HepG2 (cell line): ENCODE results near the gene PRPSAP2. TPM values are rescaled to one million over a fixed set of nuclear protein-coding genes. Genes with fewer than 3 reads are reported as not detected.

Source experiments
- ATAC-seq: fragments of 200-7000 bp; cut with Tn5 transposase; 3 replicates; pipeline ENCODE4 v1.9.1; 2020; ENCODE audit warnings: mild to moderate bottlenecking, moderate library complexity
- BruUV-seq: library from RNA; stranded (reverse); fragments of 400-500 nt; replicated peaks from 2 replicates; lab custom pipeline; 2021; lab: Mats Ljungman, UMichigan
- CTCF ChIA-PET: fragments of 300-600 bp; formaldehyde crosslinking; extraction: SDS; loops from one replicate; lab custom pipeline; 2021; ENCODE audit warnings: low total read pairs, inconsistent platforms, low intra/inter-chr PET ratio; lab: Yijun Ruan, JAX
- POLR2A ChIA-PET: fragments of 350-600 bp; sonication (Branson Sonifier 250); formaldehyde crosslinking; loops from one replicate; lab custom pipeline; 2020; ENCODE audit warnings: antibody characterized with exemption, inconsistent platforms; lab: Yijun Ruan, JAX
- DNase-seq: peaks from one replicate; pipeline ENCODE4 v3.0.0-alpha.2; 2015; ENCODE audit warnings: low spot score
- FAIRE-seq: peaks from 3 replicates; lab custom pipeline; 2011; peaks lifted over from hg19 to GRCh38; lab: Jason Lieb, UNC
- H2AFZ ChIP-seq: one replicate; pipeline ENCODE4 v1.6.1; 2011; ENCODE audit warnings: low read length, inconsistent platforms
- H3K27ac ChIP-seq: fragments of 300-600 bp; 3 replicates; pipeline ENCODE4 v1.8.0; 2011; ENCODE audit warnings: mixed run types, mild to moderate bottlenecking, mixed read lengths, low read length, inconsistent platforms; ENCODE audit not compliant: insufficient read depth; ENCODE audit errors: extremely low read length
- H3K27me3 ChIP-seq, 2 experiments: fragments of 200-600 bp in 1 of 2; 2 replicates in 1 of 2; 3 replicates in 1 of 2; pipeline versions ENCODE4 v1.6.0 to v1.8.0; 2011; ENCODE audit warnings: low read length in 2 of 2, mild to moderate bottlenecking in 2 of 2, moderate library complexity in 2 of 2, inconsistent platforms in 1 of 2; ENCODE audit not compliant: insufficient read depth in 2 of 2, control insufficient read depth in 1 of 2
- H3K36me3 ChIP-seq, 2 experiments: fragments of 200-600 bp in 1 of 2; replicated peaks in 1 of 2; 2 replicates in 1 of 2; 3 replicates in 1 of 2; pipeline versions ENCODE4 v1.5.1 to v1.8.0; 2011; ENCODE audit warnings: low read length in 2 of 2, inconsistent platforms in 1 of 2; ENCODE audit not compliant: insufficient read depth in 2 of 2, control insufficient read depth in 1 of 2
- H3K4me1 ChIP-seq: 2 replicates; pipeline ENCODE4 v1.5.1; 2012; ENCODE audit warnings: low read length, inconsistent platforms; ENCODE audit not compliant: insufficient read depth
- H3K4me2 ChIP-seq: 2 replicates; pipeline ENCODE4 v1.6.0; 2011; ENCODE audit warnings: low read depth, low read length, inconsistent platforms
- H3K4me3 ChIP-seq, 3 experiments: fragments of 200-600 bp in 1 of 3; sonication (generic), shearing (Covaris generic) in 1 of 3; replicated peaks in 1 of 3; 2 replicates each; pipeline ENCODE4 v1.5.1; 2011 to 2016; ENCODE audit warnings: low read length in 3 of 3, inconsistent platforms in 2 of 3, low read depth in 2 of 3, mild to moderate bottlenecking in 2 of 3, control low read depth in 1 of 3, mixed read lengths in 1 of 3; ENCODE audit not compliant: insufficient read depth in 1 of 3
- H3K79me2 ChIP-seq: one replicate; pipeline ENCODE4 v1.6.1; 2011; ENCODE audit warnings: low read length, inconsistent platforms; ENCODE audit not compliant: insufficient read depth
- H3K9ac ChIP-seq: 2 replicates; pipeline ENCODE4 v1.6.0; 2011; ENCODE audit warnings: mild to moderate bottlenecking, low read depth, low read length, inconsistent platforms; ENCODE audit not compliant: insufficient read depth
- H3K9me3 ChIP-seq: 2 replicates; pipeline ENCODE4 v1.5.1; 2012; ENCODE audit warnings: mild to moderate bottlenecking, low read length
- H4K20me1 ChIP-seq: 2 replicates; pipeline ENCODE4 v1.6.0; 2011; ENCODE audit warnings: inconsistent platforms, mild to moderate bottlenecking, low read length, moderate library complexity; ENCODE audit not compliant: insufficient read depth
- ATF7 ChIP-seq, 2 experiments: fragments of 450-650 bp in 1 of 2; sonication (generic) in 1 of 2; formaldehyde crosslinking in 1 of 2; IDR thresholded peaks; 2 replicates each; pipeline versions ENCODE4 v1.4.0 to v1.6.1; 2016 to 2020; ENCODE audit warnings: antibody characterized with exemption in 1 of 2, mild to moderate bottlenecking in 1 of 2, missing genetic modification reagents in 1 of 2
- FOXP4 ChIP-seq: sonication (generic); formaldehyde crosslinking; IDR thresholded peaks from 2 replicates; pipeline ENCODE4 v1.4.0; 2020; ENCODE audit warnings: missing genetic modification reagents
- HMG20B ChIP-seq: conservative IDR thresholded peaks from 2 replicates; pipeline ENCODE4 v1.6.1; 2016; ENCODE audit warnings: missing genetic modification reagents, missing compliant biosample characterization
- HNRNPK ChIP-seq: fragments of 200-400 bp; formaldehyde crosslinking; IDR thresholded peaks from 2 replicates; pipeline ENCODE4 v1.6.1; 2018; ENCODE audit warnings: low read length, low read depth, moderate library complexity, mild to moderate bottlenecking; ENCODE audit not compliant: poor library complexity, severe bottlenecking
- PREB ChIP-seq: sonication (generic); formaldehyde crosslinking; IDR thresholded peaks from 2 replicates; pipeline ENCODE4 v1.4.0; 2020; ENCODE audit warnings: missing genetic modification reagents
- RBM22 ChIP-seq: fragments of 200-400 bp; formaldehyde crosslinking; optimal IDR thresholded peaks from 2 replicates; pipeline ENCODE3; 2017; ENCODE audit warnings: mild to moderate bottlenecking, low read length, moderate library complexity
- ZNF224 ChIP-seq: sonication (generic); formaldehyde crosslinking; IDR thresholded peaks from 2 replicates; pipeline ENCODE4 v1.5.0; 2020; ENCODE audit warnings: mild to moderate bottlenecking, missing genetic modification reagents
- ZSCAN29 ChIP-seq: sonication (generic); formaldehyde crosslinking; conservative IDR thresholded peaks from 2 replicates; pipeline ENCODE4 v1.4.0; 2020; ENCODE audit warnings: mild to moderate bottlenecking, missing genetic modification reagents
- WGBS: methylation state at CpG from one replicate; pipeline ENCODE4 v1.1.6; 2017; ENCODE audit warnings: low lambda C conversion rate; 5-methylcytosine and 5-hydroxymethylcytosine counted together
- in situ Hi-C: cut with HindIII; loops from 2 replicates; pipeline ENCODE4 v1.10.0; 2017; ENCODE audit warnings: low pct_unique_long_range_greater_than_20kb; ENCODE audit not compliant: extremely low pct_ligation_motif_present
- intact Hi-C: fragments of 100-400 bp; cut with micrococcal nuclease; formaldehyde crosslinking; loops from one replicate; pipeline ENCODE4 v1.10.0; 2022; ENCODE audit not compliant: unreplicated experiment
- polyA plus RNA-seq, 8 experiments: library from polyadenylated mRNA; depleted of rRNA in 3 of 8; stranded (reverse) in 7 of 8; unstranded in 1 of 8; fragments of >200 nt; fragmentation: Illumina TruSeq in 4 of 8; extraction: Trizol in 4 of 8; gene quantifications; 2 replicates each; pipeline versions ENCODE4 v1.2.1 to v1.2.3, GENCODE V29; 2011 to 2016; ENCODE audit warnings: low read depth in 4 of 8, missing spikeins in 1 of 8, mixed read lengths in 1 of 8; ENCODE audit not compliant: insufficient read depth in 1 of 8
- total RNA-seq, 5 experiments: library from RNA; depleted of rRNA; stranded (reverse); fragments of >200 nt; fragmentation: Illumina TruSeq; extraction: Trizol; gene quantifications; 2 replicates each; pipeline ENCODE4 v1.2.3, GENCODE V29; 2016; ENCODE audit warnings: low read depth in 1 of 5

Gene PRPSAP2
- total and polyA plus RNA-seq, 2 of the 13 experiments (the other 11 are each of a cell fraction or from before 2014, with no cell fraction given) = 34.0 to 58.9 TPM

- Histone ChIP-seq H3K4me1 (peaks cover 18% of the 10 kb centered on the region), H3K27ac (no peak overlapping the region), H3K9me3 (no peaks in the 10 kb centered on the region), H3K36me3 (peaks cover 8 to 32% of the 10 kb centered on the region in 2 experiments), H3K4me2 (no peak overlapping the region), H3K79me2 (no peaks in the 10 kb centered on the region), H2AFZ (no peak overlapping the region), H3K27me3 (no peaks in the 10 kb centered on the region), H3K4me3 (no peak overlapping the region), H4K20me1 (no peaks in the 10 kb centered on the region), H3K9ac (no peak overlapping the region)
- 94% methylated on average over 9 of the region's 9 CpGs for WGBS
- DNase-seq = no peak
- CTCF ChIA-PET = no interaction called here
- TF ChIP-seq ATF7 (IDR thresholded peaks at IDR 0.05) (peak; percentile 65), ATF7 (CRISPR knock-in tag; IDR thresholded peaks at IDR 0.05) (no peak), HNRNPK (no peak)
- intact Hi-C loops (no loop called here), in situ Hi-C loops (no loop called here)
- FAIRE-seq = no peak
- POLR2A ChIA-PET = no interaction called here
- ATAC-seq = no peak
- no TSS peak for BruUV-seq
These were observed 70.7 kb downstream of the PRPSAP2 start for GRCh38 chr17:18928628-18929125.

- Histone ChIP-seq H4K20me1 (no peaks in the 10 kb centered on the region), H3K79me2 (no peaks in the 10 kb centered on the region), H3K9ac (no peak overlapping the region), H3K9me3 (no peaks in the 10 kb centered on the region), H3K27ac (no peak overlapping the region), H3K4me1 (no peaks in the 10 kb centered on the region), H3K4me2 (no peak overlapping the region), H3K4me3 (no peak overlapping the region), H2AFZ (no peak overlapping the region), H3K36me3 (peaks cover 4 to 26% of the 10 kb centered on the region in 2 experiments; a peak in 3 of 5 replicates), H3K27me3 (peaks cover 0 to 4% of the 10 kb centered on the region in 2 experiments; a peak in 1 of 5 replicates)
- FAIRE-seq (no peak), DNase-seq (no peak), ATAC-seq (no peak)
- no TSS peak for BruUV-seq
- ChIA-PET CTCF (no interaction called here), POLR2A (no interaction called here)
- TF ChIP-seq FOXP4 = no peak
- peak; percentile 66 for TF ChIP-seq RBM22
- no peak for TF ChIP-seq HMG20B (CRISPR knock-in tag)
- TF ChIP-seq ZNF224 = no peak
- no peak for TF ChIP-seq ZSCAN29 (CRISPR knock-in tag)
- no peak for TF ChIP-seq PREB (CRISPR knock-in tag)
- 88% methylated on average over 4 of the region's 5 CpGs for WGBS
- intact Hi-C loops = no loop called here
- in situ Hi-C loops = no loop called here
These were observed 74.6 kb downstream of the PRPSAP2 start for GRCh38 chr17:18932360-18933055.
